Right lobe of liver (tissue), 6 donors: Measurements from ENCODE around the gene XKR8. TPM values are rescaled to one million over a fixed set of nuclear protein-coding genes. Genes with fewer than 3 reads are reported as not detected.

Experiments used
- ATAC-seq, 4 donors: fragments of 200-7000 bp; cut with Tn5 transposase; one replicate each; pipeline ENCODE4 v1.9.1; 2020; ENCODE audit warnings: mild to moderate bottlenecking in 4 of 4, moderate library complexity in 4 of 4
- DNase-seq, 3 donors: peaks; one replicate each; pipeline ENCODE4 v3.0.0-alpha.2; 2020
- H3K27ac ChIP-seq, 3 donors: fragments of 200-600 bp; one replicate each; pipeline ENCODE4 v1.8.0; 2022
- H3K27me3 ChIP-seq, 2 donors: fragments of 200-600 bp; one replicate each; pipeline ENCODE4 v1.8.0; 2022
- H3K36me3 ChIP-seq, 4 donors: fragments of 200-600 bp; sonication (generic) in 1 of 4; one replicate each; pipeline versions ENCODE4 v1.5.1 to v1.8.0; 2017 to 2022; ENCODE audit warnings: control low read depth in 1 of 4
- H3K4me1 ChIP-seq, 4 donors: fragments of 200-600 bp; sonication (generic) in 1 of 4; one replicate each; pipeline versions ENCODE4 v1.5.1 to v1.8.0; 2017 to 2022; ENCODE audit warnings: control low read depth in 1 of 4
- H3K4me3 ChIP-seq, 3 donors: fragments of 200-600 bp; one replicate each; pipeline ENCODE4 v1.8.0; 2022
- H3K9me3 ChIP-seq, 4 donors: fragments of 200-600 bp; sonication (generic) in 1 of 4; one replicate each; pipeline versions ENCODE4 v1.5.1 to v1.8.0; 2017 to 2022; ENCODE audit warnings: control low read depth in 1 of 4
- CTCF ChIP-seq, 4 donors: fragments of 200-600 bp in 3 of 4; fragments of 450-650 bp in 1 of 4; IDR thresholded peaks; one replicate each; pipeline versions ENCODE4 v1.5.1 to v1.8.0; 2016 to 2022; ENCODE audit warnings: antibody characterized with exemption in 4 of 4, mild to moderate bottlenecking in 2 of 4
- POLR2A ChIP-seq: fragments of 450-650 bp; IDR thresholded peaks from one replicate; pipeline ENCODE4 v1.6.1; 2017; ENCODE audit warnings: antibody characterized with exemption, mild to moderate bottlenecking
- WGBS: methylation state at CpG from one replicate; pipeline ENCODE4 v1.1.6; 2018; ENCODE audit warnings: low coverage, low lambda C conversion rate; ENCODE audit not compliant: insufficient coverage; ENCODE audit errors: missing lambda C conversion rate; 5-methylcytosine and 5-hydroxymethylcytosine counted together
- intact Hi-C, 2 donors: fragments of 100-400 bp; cut with DNase I; formaldehyde crosslinking; loops; one replicate each; pipeline versions ENCODE4 v1.11.2 to v1.14.1; 2022
- long read RNA-seq: library from polyadenylated mRNA; unstranded; transcript quantifications from one replicate; pipeline ENCODE4 v2.0.0, GENCODE V29; 2019
- total RNA-seq, 6 experiments: library from RNA; depleted of rRNA in 2 of 6; stranded (reverse); fragments of >200 nt in 2 of 6; fragmentation: NEBNext Ultra II Directional in 3 of 6; extraction: Animal tissue kit (Norgen Biotek cat#: 25700) in 3 of 6; gene quantifications; one replicate each; pipeline versions ENCODE4 v1.1.0 to v1.2.4, GENCODE V29; 2016 to 2023
- donor health status: DM: no; HTN: yes; CAD: no.
- donor health status: DM: no; HTN: no; CAD: no.
- donor health status: DM: no; HTN: no; CAD: no.
- donor health status: DM: no; HTN: yes; CAD: no.
- donor health status: DM: no; HTN: yes; CAD: no.

XKR8 gene
- total RNA-seq: 1 to 10 TPM; 5.5 to 8.7 (median 7.1) TPM
- long read RNA-seq, partial matches to known transcripts: 0 of 2 reads
- long read RNA-seq, other reads (novel, unspliced or antisense): 0 of 2 reads

DNA sequence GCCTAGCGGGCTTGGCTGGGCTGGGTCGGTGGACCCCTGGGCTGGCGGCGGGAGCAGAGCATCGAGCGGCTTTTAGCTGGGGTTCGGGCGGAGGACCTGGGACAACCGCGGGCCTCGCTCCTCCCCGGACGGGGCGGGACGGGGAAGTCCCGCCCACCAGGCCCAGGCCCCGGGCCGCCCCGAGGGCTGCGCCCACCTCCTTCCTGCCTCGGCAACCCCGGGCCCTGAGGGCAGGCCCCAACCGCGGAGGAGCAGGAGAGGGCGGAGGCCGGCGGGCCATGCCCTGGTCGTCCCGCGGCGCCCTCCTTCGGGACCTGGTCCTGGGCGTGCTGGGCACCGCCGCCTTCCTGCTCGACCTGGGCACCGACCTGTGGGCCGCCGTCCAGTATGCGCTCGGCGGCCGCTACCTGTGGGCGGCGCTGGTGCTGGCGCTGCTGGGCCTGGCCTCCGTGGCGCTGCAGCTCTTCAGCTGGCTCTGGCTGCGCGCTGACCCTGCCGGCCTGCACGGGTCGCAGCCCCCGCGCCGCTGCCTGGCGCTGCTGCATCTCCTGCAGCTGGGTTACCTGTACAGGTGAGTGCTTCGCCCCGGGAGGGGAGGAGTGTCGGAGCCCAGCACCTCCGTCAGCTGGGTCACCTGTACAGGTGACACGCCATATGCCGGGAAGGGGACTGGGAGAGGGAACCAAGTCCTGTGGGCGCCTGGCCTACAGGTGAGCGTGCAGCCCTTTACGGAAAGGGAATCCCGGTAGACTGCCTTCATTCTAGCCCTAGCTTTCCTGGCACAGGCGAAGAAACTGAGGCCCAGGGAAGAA is at the start of gene XKR8:
XKR8 (plus strand) TSS at position 182 of the 812 bp plus-strand sequence; CDS start at position 279, 97 bp downstream.
- no peaks in the 10 kb centered on the region for H3K27me3 ChIP-seq
- H3K4me3 ChIP-seq: peak within 1 kb of the TSS; percentile 57 to 86 (median 72)
- peaks cover 0 to 20% (median 4%) of the 10 kb centered on the region in 4 donors for H3K4me1 ChIP-seq
- ATAC-seq (peak; percentile 91 to 97 (median 95)), DNase-seq (peak; percentile 88 to 90 (median 90))
- TF ChIP-seq CTCF (IDR thresholded peaks at IDR 0.05) (peak; percentile 42 to 68 (median 52)), POLR2A (peak; percentile 75)
- 1% methylated on average over 16 of the region's 68 CpGs for WGBS
- peak within 1 kb of the TSS; percentile 81 to 92 (median 90) for H3K27ac ChIP-seq
- no peaks in the 10 kb centered on the region for H3K9me3 ChIP-seq
- intact Hi-C loops: no loop called here
- no peaks in the 10 kb centered on the region for H3K36me3 ChIP-seq

GRCh38 chr1:27912429-27912828 is 47.3 kb upstream of the XKR8 start:
- H3K4me1 ChIP-seq: peaks cover 0 to 6% (median 0%) of the 10 kb centered on the region in 4 donors
- no peaks in the 10 kb centered on the region for H3K9me3 ChIP-seq
- H3K4me3 ChIP-seq: no peak overlapping the region
- H3K27me3 ChIP-seq: no peaks in the 10 kb centered on the region
- TF ChIP-seq POLR2A: no peak
- no peak for TF ChIP-seq CTCF (IDR thresholded peaks at IDR 0.05)
- DNase-seq (no peak), ATAC-seq (no peak)
- WGBS: no CpG with 5 or more reads among the region's 1 CpG
- H3K27ac ChIP-seq: no peak overlapping the region
- intact Hi-C loops: no loop called here
- peaks cover 0 to 20% (median 3%) of the 10 kb centered on the region in 4 donors for H3K36me3 ChIP-seq

- WGBS: 62% methylated on average over 4 of the region's 7 CpGs
- Histone ChIP-seq H3K27ac (peak overlapping the region in 1 of 3 donors; percentile 49), H3K4me3 (peak overlapping the region in 1 of 3 donors; percentile 76), H3K27me3 (no peaks in the 10 kb centered on the region), H3K9me3 (no peaks in the 10 kb centered on the region), H3K36me3 (peaks cover 0 to 6% (median 2%) of the 10 kb centered on the region in 4 donors), H3K4me1 (peaks cover 0 to 6% (median 0%) of the 10 kb centered on the region in 4 donors)
- ATAC-seq (no peak), DNase-seq (no peak)
- intact Hi-C loops: no loop called here
- no peak for TF ChIP-seq POLR2A
- no peak for TF ChIP-seq CTCF (IDR thresholded peaks at IDR 0.05)
Measured at GRCh38 chr1:27915082-27915575, 44.6 kb upstream of the XKR8 start.

DNA sequence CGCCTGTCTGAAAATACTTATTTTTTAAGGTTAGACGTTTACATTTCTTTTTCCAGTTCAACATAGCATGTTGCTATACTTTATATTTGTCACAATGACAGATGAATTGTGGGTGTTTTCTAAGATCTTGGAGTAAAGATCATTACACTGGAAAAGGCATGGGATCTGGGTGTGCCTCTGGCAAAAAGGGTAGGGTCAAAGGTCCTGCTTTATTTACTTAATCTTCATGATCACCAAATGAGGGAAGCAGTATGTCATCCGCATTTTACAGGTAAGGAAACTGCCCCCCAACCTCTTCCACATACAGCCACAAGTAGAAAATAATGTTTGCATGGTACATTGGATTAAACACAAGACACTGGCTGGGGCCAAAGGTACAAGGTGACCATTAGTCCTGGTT is 37.5 kb upstream of the XKR8 start:
- WGBS: 69% methylated on average over 3 of the region's 3 CpGs
- Histone ChIP-seq H3K4me3 (no peak overlapping the region), H3K27ac (no peak overlapping the region), H3K4me1 (no peaks in the 10 kb centered on the region), H3K27me3 (no peaks in the 10 kb centered on the region), H3K36me3 (no peaks in the 10 kb centered on the region), H3K9me3 (no peaks in the 10 kb centered on the region)
- intact Hi-C loops: no loop called here
- DNase-seq (no peak), ATAC-seq (peak; percentile 54 to 79 (median 60))
- TF ChIP-seq CTCF (IDR thresholded peaks at IDR 0.05) (no peak), POLR2A (no peak)
